Mesenchymal stem cell (in vitro differentiated cells and primary cell): ENCODE measurements around the gene AADAC.
"Not testable (repeated sequence)": the region's sequence is repeated elsewhere in the genome, so short reads cannot be mapped to it uniquely, and the experiment has no call there.

ENCODE experiments used
- DNase-seq: peaks from one replicate; pipeline ENCODE4 v3.0.0-alpha.2; 2013
- H2AFZ ChIP-seq: one replicate; pipeline ENCODE4 v1.6.1; 2013; ENCODE audit warnings: low read depth, mild to moderate bottlenecking, control low read depth, inconsistent platforms, low read length, moderate library complexity
- H2AK5ac ChIP-seq: 2 replicates; pipeline ENCODE4 v1.6.1; 2013; ENCODE audit warnings: low read length, moderate library complexity, mild to moderate bottlenecking, inconsistent platforms; ENCODE audit not compliant: severe bottlenecking
- H2BK120ac ChIP-seq: one replicate; pipeline ENCODE4 v1.6.1; 2013; ENCODE audit warnings: low read depth, mild to moderate bottlenecking, inconsistent platforms, low read length, moderate library complexity
- H2BK12ac ChIP-seq, 2 experiments: one replicate each; pipeline ENCODE4 v1.6.1; 2013; ENCODE audit warnings: inconsistent platforms in 2 of 2, low read length in 2 of 2, mild to moderate bottlenecking in 2 of 2, moderate library complexity in 2 of 2, control low read depth in 1 of 2
- H2BK15ac ChIP-seq: one replicate; pipeline ENCODE4 v1.6.1; 2013; ENCODE audit warnings: mild to moderate bottlenecking, low read depth, inconsistent platforms; ENCODE audit not compliant: poor library complexity, severe bottlenecking
- H2BK5ac ChIP-seq: 2 replicates; pipeline ENCODE4 v1.6.1; 2013; ENCODE audit warnings: low read depth, mild to moderate bottlenecking, low read length, control low read depth, inconsistent platforms; ENCODE audit not compliant: poor library complexity, severe bottlenecking
- H3K14ac ChIP-seq, 2 experiments: one replicate each; pipeline ENCODE4 v1.6.1; 2013; ENCODE audit warnings: inconsistent platforms in 2 of 2, low read length in 2 of 2, control low read depth in 1 of 2, mild to moderate bottlenecking in 1 of 2, moderate library complexity in 1 of 2
- H3K18ac ChIP-seq, 2 experiments: one replicate each; pipeline ENCODE4 v1.6.1; 2013; ENCODE audit warnings: inconsistent platforms in 2 of 2, low read length in 2 of 2, control low read depth in 1 of 2, low read depth in 1 of 2, mild to moderate bottlenecking in 1 of 2
- H3K23ac ChIP-seq, 2 experiments: one replicate each; pipeline ENCODE4 v1.6.1; 2013; ENCODE audit warnings: inconsistent platforms in 2 of 2, low read length in 2 of 2, mild to moderate bottlenecking in 2 of 2, moderate library complexity in 2 of 2, control low read depth in 1 of 2
- H3K27ac ChIP-seq: 2 replicates; pipeline ENCODE4 v1.5.1; 2013; ENCODE audit warnings: mild to moderate bottlenecking, moderate library complexity, low read length, control low read depth, inconsistent platforms; ENCODE audit not compliant: poor library complexity, severe bottlenecking
- H3K27me3 ChIP-seq, 2 experiments: 2 replicates each; pipeline versions ENCODE4 v1.6.1 to v1.7.0; 2013; ENCODE audit warnings: low read length in 2 of 2, mild to moderate bottlenecking in 2 of 2, moderate library complexity in 2 of 2, control low read depth in 1 of 2, inconsistent platforms in 1 of 2; ENCODE audit not compliant: control insufficient read depth in 1 of 2, insufficient read depth in 1 of 2
- H3K36me3 ChIP-seq, 2 experiments: 2 replicates each; pipeline versions ENCODE4 v1.6.1 to v1.7.0; 2013; ENCODE audit warnings: low read length in 2 of 2, control low read depth in 1 of 2, inconsistent platforms in 1 of 2, low read depth in 1 of 2, mild to moderate bottlenecking in 1 of 2; ENCODE audit not compliant: insufficient read depth in 2 of 2, control insufficient read depth in 1 of 2
- H3K4ac ChIP-seq, 2 experiments: one replicate each; pipeline ENCODE4 v1.6.1; 2013; ENCODE audit warnings: inconsistent platforms in 2 of 2, low read length in 2 of 2, mild to moderate bottlenecking in 2 of 2, moderate library complexity in 2 of 2, control low read depth in 1 of 2, low read depth in 1 of 2
- H3K4me1 ChIP-seq: 2 replicates; pipeline ENCODE4 v1.6.1; 2013; ENCODE audit warnings: low read depth, low read length, control low read depth; ENCODE audit not compliant: control insufficient read depth, insufficient read depth
- H3K4me2 ChIP-seq: 2 replicates; pipeline ENCODE4 v1.6.1; 2013; ENCODE audit warnings: low read length, mild to moderate bottlenecking, inconsistent platforms; ENCODE audit not compliant: poor library complexity, severe bottlenecking
- H3K4me3 ChIP-seq, 2 experiments: 2 replicates each; pipeline versions ENCODE4 v1.5.1 to v1.7.0; 2013; ENCODE audit warnings: low read length in 2 of 2, mild to moderate bottlenecking in 2 of 2, control low read depth in 1 of 2, low read depth in 1 of 2; ENCODE audit not compliant: insufficient read depth in 1 of 2
- H3K79me1 ChIP-seq: replicated peaks from 2 replicates; pipeline ENCODE4 v1.6.1; 2013; ENCODE audit warnings: mild to moderate bottlenecking, control low read depth, low read length, inconsistent platforms; ENCODE audit not compliant: poor library complexity, severe bottlenecking
- H3K9ac ChIP-seq: 2 replicates; pipeline ENCODE4 v1.7.0; 2013; ENCODE audit warnings: mild to moderate bottlenecking, low read length, moderate library complexity
- H3K9me3 ChIP-seq: 2 replicates; pipeline ENCODE4 v1.7.0; 2013; ENCODE audit warnings: mild to moderate bottlenecking, low read length; ENCODE audit not compliant: control insufficient read depth
- H4K8ac ChIP-seq: one replicate; pipeline ENCODE4 v1.6.1; 2013; ENCODE audit warnings: inconsistent platforms, mild to moderate bottlenecking, low read length, moderate library complexity
- H4K91ac ChIP-seq: one replicate; pipeline ENCODE4 v1.6.1; 2013; ENCODE audit warnings: mild to moderate bottlenecking, low read length, inconsistent platforms
- whole genome bisulfite sequencing: methylation state at CpG from one replicate; pipeline ENCODE4 v1.1.7; 2013; ENCODE audit warnings: mixed read lengths; 5-methylcytosine and 5-hydroxymethylcytosine counted together

Gene AADAC

GRCh38 chr3:151804267-151804666 is 9.6 kb upstream of the AADAC start:
- Histone ChIP-seq H3K4me3 (no peak overlapping the region), H2AK5ac (no peak overlapping the region), H2BK15ac (no peak overlapping the region), H3K79me1 (no peaks in the 10 kb centered on the region), H2BK12ac (no peak overlapping the region), H3K4me2 (no peak overlapping the region), H2AFZ (no peak overlapping the region), H3K18ac (no peak overlapping the region), H2BK5ac (no peak overlapping the region), H3K23ac (no peak overlapping the region), H3K14ac (no peak overlapping the region), H4K8ac (no peak overlapping the region), H3K4ac (no peak overlapping the region), H2BK120ac (no peak overlapping the region), H4K91ac (no peak overlapping the region), H3K27me3 (no peaks in the 10 kb centered on the region), H3K27ac (no peak overlapping the region), H3K36me3 (no peaks in the 10 kb centered on the region), H3K9ac (no peak overlapping the region), H3K9me3 (peaks cover 14% of the 10 kb centered on the region), H3K4me1 (no peaks in the 10 kb centered on the region)
- DNase-seq: no peak
- 100% methylated on average over 1 of the region's 1 CpG for WGBS

GRCh38 chr3:151806838-151807237 is 7.1 kb upstream of the AADAC start:
- Histone ChIP-seq H2BK15ac (no peak overlapping the region), H3K4ac (no peak overlapping the region), H2BK5ac (no peak overlapping the region), H4K8ac (no peak overlapping the region), H3K4me1 (no peaks in the 10 kb centered on the region), H3K18ac (no peak overlapping the region), H3K79me1 (no peaks in the 10 kb centered on the region), H3K27ac (no peak overlapping the region), H3K4me3 (no peak overlapping the region), H2BK12ac (no peak overlapping the region), H2BK120ac (no peak overlapping the region), H4K91ac (no peak overlapping the region), H3K14ac (no peak overlapping the region), H3K36me3 (no peaks in the 10 kb centered on the region), H3K4me2 (no peak overlapping the region), H2AFZ (no peak overlapping the region), H3K9me3 (peaks cover 21% of the 10 kb centered on the region), H2AK5ac (no peak overlapping the region), H3K27me3 (no peaks in the 10 kb centered on the region), H3K9ac (no peak overlapping the region), H3K23ac (no peak overlapping the region)
- WGBS: 89% methylated on average over 15 of the region's 15 CpGs
- DNase-seq: no peak

GRCh38 chr3:151808926-151809325 is 5.0 kb upstream of the AADAC start:
- H3K27ac ChIP-seq, H3K4me1 ChIP-seq, H2AK5ac ChIP-seq, H4K91ac ChIP-seq, H2BK120ac ChIP-seq, H2BK12ac ChIP-seq, H3K23ac ChIP-seq, H3K4me3 ChIP-seq, H2AFZ ChIP-seq, H3K36me3 ChIP-seq, H3K79me1 ChIP-seq, H2BK5ac ChIP-seq, DNase-seq, H3K27me3 ChIP-seq, H4K8ac ChIP-seq, H2BK15ac ChIP-seq, H3K18ac ChIP-seq, H3K4me2 ChIP-seq, H3K4ac ChIP-seq, H3K9ac ChIP-seq, H3K14ac ChIP-seq: not testable (repeated sequence)
- 81% methylated on average over 3 of the region's 3 CpGs for WGBS
- peaks cover 21% of the 10 kb centered on the region for H3K9me3 ChIP-seq

GRCh38 chr3:151811474-151811873 is 2.4 kb upstream of the AADAC start:
- Histone ChIP-seq H3K23ac (no peak overlapping the region), H2BK5ac (no peak overlapping the region), H3K14ac (no peak overlapping the region), H3K4me1 (no peaks in the 10 kb centered on the region), H3K79me1 (no peaks in the 10 kb centered on the region), H3K27ac (no peak overlapping the region), H3K4me3 (no peak overlapping the region), H2BK15ac (no peak overlapping the region), H3K4me2 (no peak overlapping the region), H2BK12ac (no peak overlapping the region), H3K18ac (no peak overlapping the region), H4K91ac (no peak overlapping the region), H3K4ac (no peak overlapping the region), H2AK5ac (no peak overlapping the region), H3K27me3 (no peaks in the 10 kb centered on the region), H3K9me3 (peaks cover 21% of the 10 kb centered on the region), H2BK120ac (no peak overlapping the region), H2AFZ (no peak overlapping the region), H4K8ac (no peak overlapping the region), H3K36me3 (no peaks in the 10 kb centered on the region), H3K9ac (no peak overlapping the region)
- no peak for DNase-seq
- WGBS: 94% methylated on average over 2 of the region's 2 CpGs
